CD4-positive, alpha-beta T cell treated with Interleukin-4 for 4 hours (primary cell): ENCODE results near the gene PTPN1.
A peak's percentile ranks its signal among the peaks of the same experiment; 100 is the strongest.

Experiments used
- DNase-seq: peaks from one replicate; pipeline ENCODE4 v3.0.0-alpha.2; 2020

The PTPN1 gene

GRCh38 chr20:50580016-50580747 is 70.0 kb downstream of the PTPN1 start:
- peak; percentile 46 for DNase-seq

DNA sequence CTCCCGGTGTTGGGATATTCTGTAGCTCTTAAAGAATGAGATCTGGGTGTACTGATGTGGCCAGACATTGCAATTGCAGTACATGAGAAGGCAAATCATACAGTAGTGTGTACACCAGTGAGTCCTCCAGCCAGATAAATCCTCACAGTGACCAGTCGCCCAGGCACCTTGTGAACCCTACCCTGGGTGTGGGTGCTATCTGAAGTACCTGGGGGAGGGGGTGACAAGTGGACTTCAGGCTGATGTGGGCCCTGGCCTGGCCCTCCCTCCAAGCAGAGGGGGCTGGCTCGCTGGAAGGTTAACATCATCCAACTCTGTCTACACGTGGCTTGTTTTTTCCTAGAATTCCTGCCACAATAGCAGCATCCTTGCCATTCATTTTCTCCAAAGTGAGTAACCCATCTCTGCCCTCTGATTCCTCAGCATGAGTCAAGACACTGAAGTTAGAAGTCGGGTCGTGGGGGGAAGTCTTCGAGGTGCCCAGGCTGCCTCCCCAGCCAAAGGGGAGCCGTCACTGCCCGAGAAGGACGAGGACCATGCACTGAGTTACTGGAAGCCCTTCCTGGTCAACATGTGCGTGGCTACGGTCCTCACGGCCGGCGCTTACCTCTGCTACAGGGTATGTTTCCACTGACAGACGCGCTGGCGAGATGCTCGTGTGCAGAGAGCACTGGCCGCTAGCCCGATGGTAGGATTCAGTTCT is 70.8 kb downstream of the PTPN1 start:
- DNase-seq = no peak

- DNase-seq = no peak
These were observed 71.9 kb downstream of the PTPN1 start for GRCh38 chr20:50582092-50582491.

DNA sequence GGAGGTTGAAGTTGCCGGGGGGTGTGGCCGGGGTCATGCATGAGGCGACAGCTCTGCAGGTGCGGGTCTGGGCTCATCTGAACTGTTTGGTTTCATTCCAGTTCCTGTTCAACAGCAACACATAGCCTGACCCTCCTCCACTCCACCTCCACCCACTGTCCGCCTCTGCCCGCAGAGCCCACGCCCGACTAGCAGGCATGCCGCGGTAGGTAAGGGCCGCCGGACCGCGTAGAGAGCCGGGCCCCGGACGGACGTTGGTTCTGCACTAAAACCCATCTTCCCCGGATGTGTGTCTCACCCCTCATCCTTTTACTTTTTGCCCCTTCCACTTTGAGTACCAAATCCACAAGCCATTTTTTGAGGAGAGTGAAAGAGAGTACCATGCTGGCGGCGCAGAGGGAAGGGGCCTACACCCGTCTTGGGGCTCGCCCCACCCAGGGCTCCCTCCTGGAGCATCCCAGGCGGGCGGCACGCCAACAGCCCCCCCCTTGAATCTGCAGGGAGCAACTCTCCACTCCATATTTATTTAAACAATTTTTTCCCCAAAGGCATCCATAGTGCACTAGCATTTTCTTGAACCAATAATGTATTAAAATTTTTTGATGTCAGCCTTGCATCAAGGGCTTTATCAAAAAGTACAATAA is 72.5 kb downstream of the PTPN1 start:
- no peak for DNase-seq

GRCh38 chr20:50583442-50584150 is 73.4 kb downstream of the PTPN1 start:
- no peak for DNase-seq

DNA sequence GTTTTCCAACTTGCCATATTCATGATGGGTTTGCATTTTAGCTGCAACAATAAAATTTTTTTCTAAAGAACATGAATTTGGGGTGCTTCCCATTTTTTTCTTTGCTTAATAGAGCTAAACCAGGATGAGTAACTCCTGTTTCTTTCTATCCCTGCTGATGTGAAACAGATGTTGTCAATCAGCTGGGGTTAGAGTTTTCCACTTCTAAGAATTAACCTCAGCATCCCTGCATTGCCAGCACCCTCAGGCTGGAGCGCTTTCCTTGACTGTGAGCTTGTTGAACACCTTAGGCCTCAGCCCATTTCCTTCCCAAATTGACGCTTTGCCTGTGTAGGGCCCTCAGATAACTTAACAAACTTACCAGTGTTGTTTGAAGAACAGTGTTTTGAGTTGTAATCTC is 74.5 kb downstream of the PTPN1 start:
- DNase-seq = no peak

- no peak for DNase-seq
These were observed 75.0 kb downstream of the PTPN1 start for GRCh38 chr20:50585214-50585613.

DNA sequence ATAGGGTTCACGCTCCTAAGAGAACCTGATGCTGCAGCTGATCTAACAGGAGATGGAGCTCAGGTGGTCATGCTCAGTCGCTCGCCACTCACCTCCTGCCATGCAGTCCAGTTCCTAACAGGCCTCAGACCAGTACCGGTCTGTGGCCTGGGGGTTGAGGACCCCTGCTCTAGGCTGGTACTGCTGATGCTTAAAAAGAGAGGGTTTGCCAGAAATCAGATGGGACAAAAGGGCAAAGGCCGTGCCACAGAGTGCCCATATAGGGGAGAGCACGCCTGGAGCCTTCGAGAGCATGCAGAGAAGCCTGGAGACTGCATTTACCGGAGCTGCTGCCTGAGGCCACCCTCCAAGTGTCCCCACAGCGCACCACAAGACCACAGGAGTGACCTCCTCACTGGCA is 75.5 kb downstream of the PTPN1 start:
- DNase-seq = no peak

- DNase-seq = no peak
These were observed 76.5 kb downstream of the PTPN1 start for GRCh38 chr20:50586531-50587232.

DNA sequence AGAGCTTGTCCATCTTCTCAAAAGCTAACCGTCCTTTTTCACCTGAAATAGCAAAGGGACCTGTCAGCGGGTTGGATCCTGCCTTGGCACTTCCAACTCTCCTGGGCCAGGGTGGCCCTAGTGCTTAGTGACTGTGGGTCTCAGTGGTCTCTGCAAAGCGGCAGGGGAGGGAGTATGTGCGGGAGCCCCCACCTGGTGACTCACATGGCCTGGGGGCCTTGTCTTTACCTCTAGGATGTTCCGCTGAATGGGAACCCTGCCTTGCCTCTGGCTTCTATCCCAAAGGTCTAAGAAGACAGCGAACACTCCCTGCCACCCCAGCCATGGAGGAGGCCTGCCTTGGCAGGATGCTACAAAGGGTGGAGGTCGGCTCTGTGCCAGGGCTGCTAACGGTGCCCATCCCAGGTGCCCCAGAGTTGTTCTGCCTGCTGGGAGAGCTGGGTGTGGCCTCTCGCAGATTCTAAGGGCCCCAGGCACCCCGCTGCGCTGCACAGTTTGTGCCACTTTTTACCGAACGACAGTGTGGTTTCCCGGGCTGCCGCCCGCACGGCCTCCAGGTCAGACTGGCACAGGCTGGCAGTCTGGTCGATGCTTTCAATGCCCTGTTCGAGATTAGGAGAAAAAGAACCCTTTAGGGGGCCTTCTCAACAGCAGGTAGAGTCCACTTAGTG is 77.2 kb downstream of the PTPN1 start:
- DNase-seq = no peak

GRCh38 chr20:50588034-50588736 is 78.0 kb downstream of the PTPN1 start:
- DNase-seq = peak; percentile 48

- DNase-seq = no peak
These were observed 79.6 kb downstream of the PTPN1 start for GRCh38 chr20:50589548-50590347.

- no peak for DNase-seq
These were observed 80.1 kb downstream of the PTPN1 start for GRCh38 chr20:50590348-50590664.

DNA sequence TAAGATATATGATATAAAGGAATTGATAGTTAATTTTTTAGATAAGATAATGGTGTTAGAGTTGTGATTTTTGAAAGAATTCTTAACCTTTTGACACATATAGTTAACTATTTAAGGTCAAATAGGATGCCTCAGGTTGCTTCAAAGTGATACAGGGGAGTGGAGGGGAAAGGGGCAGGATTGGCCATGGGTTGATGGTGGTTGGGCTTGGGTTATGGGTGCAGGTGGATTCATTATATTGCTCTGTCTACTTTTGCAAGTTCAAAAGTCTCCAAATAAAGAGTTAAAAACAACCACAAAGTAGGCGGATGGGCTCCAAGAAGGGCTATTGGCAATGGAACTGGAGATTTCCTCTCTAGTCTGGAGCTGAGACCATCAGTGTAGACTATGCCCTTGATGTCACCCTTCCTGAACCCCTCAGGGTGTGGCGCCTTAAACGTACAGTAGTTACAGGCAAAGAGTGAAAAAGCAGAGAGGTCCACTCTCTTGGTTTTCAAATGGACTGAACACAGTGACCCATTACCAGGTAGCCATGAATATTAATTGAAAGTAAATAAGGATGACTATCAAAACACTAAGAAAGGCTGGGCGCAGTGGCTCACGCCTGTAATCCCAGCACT is 81.2 kb downstream of the PTPN1 start:
- DNase-seq = no peak

GRCh38 chr20:50592282-50593004 is 82.3 kb downstream of the PTPN1 start:
- DNase-seq = no peak

- no peak for DNase-seq
These were observed 82.8 kb downstream of the PTPN1 start for GRCh38 chr20:50593005-50593335.

- DNase-seq = no peak
These were observed 84.0 kb downstream of the PTPN1 start for GRCh38 chr20:50594231-50594590.

DNA sequence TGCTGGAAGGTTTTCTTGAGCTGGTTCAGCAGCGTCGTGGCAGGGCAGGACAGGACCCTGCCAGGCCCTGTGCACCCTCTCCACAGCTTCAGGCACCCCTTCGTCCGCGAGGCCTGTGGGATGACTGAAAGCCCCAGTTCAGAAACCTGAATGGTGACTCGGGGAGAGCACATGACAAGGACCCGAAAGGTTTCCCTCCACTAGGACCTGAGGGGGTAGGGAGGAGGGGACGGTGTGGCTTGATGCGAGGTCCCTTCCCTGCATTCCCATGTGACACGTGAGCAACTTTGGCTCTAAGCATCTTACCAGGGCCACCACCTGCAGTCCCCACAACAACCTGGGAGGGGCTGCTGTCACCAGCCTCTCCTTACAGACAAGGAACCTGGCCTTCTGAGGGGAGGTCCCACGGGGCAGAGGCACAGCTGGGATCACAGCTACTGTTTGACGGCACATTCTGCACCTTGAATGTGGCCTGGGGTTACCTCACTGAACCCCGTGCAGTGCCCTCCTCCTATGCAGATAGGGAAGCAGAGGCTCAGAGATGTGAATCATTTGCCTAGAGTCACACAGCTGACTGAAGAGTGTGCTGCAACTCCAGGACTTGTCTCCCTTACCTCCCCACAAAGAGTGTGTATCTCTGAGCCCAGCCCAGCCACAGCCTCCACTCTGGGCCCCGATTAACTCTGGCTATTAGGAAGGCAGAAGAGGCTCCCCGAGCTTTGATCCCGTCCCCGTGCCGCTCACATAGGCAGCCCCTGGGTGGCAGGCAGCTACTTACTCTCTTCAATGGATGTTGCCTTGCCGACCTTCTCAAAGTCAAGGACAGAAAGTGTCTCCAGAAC is 84.6 kb downstream of the PTPN1 start:
- no peak for DNase-seq

DNA sequence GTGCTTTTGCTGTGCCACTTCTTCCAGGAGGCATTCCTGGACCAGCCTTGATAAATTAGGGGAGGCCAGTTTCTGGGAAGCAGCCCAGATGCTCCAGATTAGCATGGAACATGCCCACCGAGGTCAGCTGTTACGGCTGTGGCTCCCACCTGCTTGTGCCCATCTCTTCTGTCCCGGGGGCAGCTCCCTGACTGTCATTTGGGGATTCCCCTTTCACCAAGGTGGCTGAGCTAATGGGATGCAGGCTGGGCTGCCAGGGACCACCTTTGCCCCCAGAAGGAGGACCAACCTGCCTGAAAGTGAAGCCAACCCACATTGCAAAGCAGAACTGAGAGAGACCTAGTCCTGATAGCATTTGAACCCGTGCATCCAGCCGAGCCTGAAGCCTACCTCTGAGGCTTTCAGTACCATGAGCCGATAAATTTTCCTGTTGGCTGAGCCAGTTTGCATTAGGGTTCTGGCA is 85.3 kb downstream of the PTPN1 start:
- no peak for DNase-seq
